ENCODE data around the gene SPAG16. TPM values are rescaled to one million over a fixed set of nuclear protein-coding genes. Genes with fewer than 3 reads are reported as not detected.

SPAG16 gene
- total and polyA plus RNA-seq, 2 of the 13 experiments (the other 11 are each of a cell fraction or from before 2014, with no cell fraction given), result 9.6 to 26.5 TPM

DNA sequence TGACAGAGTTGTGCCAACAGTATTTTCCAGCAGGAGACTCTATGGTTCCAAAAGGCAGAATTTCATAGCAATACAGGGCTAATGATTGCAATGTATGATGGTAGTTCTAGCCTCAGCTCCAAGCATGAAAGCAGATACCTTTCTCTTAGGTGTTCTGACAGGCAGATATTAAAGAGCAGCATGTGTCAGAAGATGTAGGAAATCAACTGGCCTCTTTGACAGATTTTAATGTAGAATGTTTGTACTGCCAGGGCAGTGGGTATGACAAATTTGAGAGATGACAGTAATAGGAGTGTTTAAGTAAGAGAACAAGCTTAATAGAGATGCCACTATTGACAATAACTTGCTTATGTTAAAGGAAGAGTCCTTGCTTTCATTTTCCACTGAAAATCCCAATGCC lies 1105.1 kb downstream of the SPAG16 start:
- no TSS peak for BruUV-seq (replicated peaks)
- Histone ChIP-seq H2AFZ (ENCODE audit: low read length) (no peak overlapping the region), H3K4me2 (ENCODE audit: low read depth, low read length) (no peak overlapping the region), H4K20me1 (ENCODE audit: insufficient read depth, low read length) (no peaks in the 10 kb centered on the region), H3K36me3 (replicated peaks in 1 of 2; ENCODE audit: control insufficient read depth in 1 of 2, insufficient read depth in 2 of 2, low read length in 2 of 2) (no peaks in the 10 kb centered on the region), H3K9ac (ENCODE audit: insufficient read depth, low read depth, low read length) (no peak overlapping the region), H3K4me3 (replicated peaks in 1 of 3; ENCODE audit: insufficient read depth in 1 of 3, low read depth in 2 of 3, low read length in 3 of 3) (no peak overlapping the region), H3K27ac (ENCODE audit: extremely low read length, insufficient read depth, low read length) (no peak overlapping the region), H3K79me2 (ENCODE audit: insufficient read depth, low read length) (no peaks in the 10 kb centered on the region), H3K9me3 (ENCODE audit: low read length) (no peaks in the 10 kb centered on the region), H3K27me3 (ENCODE audit: control insufficient read depth in 1 of 2, insufficient read depth in 2 of 2, low read length in 2 of 2) (no peaks in the 10 kb centered on the region), H3K4me1 (ENCODE audit: insufficient read depth, low read length) (no peaks in the 10 kb centered on the region)
- no peak for ATAC-seq
- TF ChIP-seq ZNF879 (CRISPR knock-in tag; IDR thresholded peaks at IDR 0.05) (no peak), CCAR2 (optimal IDR thresholded peaks at IDR 0.05; ENCODE audit: low read depth, low read length) (no peak), ZNF776 (CRISPR knock-in tag; IDR thresholded peaks at IDR 0.05) (no peak), ELF3 (CRISPR knock-in tag; IDR thresholded peaks at IDR 0.05) (no peak), ZNF547 (CRISPR knock-in tag; IDR thresholded peaks at IDR 0.05) (no peak), ERF (CRISPR knock-in tag; IDR thresholded peaks at IDR 0.05) (no peak), SKI (IDR thresholded peaks at IDR 0.05; ENCODE audit: partially characterized antibody) (no peak), MBNL3 (CRISPR knock-in tag; conservative IDR thresholded peaks at IDR 0.05) (no peak), NFIB (CRISPR knock-in tag; IDR thresholded peaks at IDR 0.05; ENCODE audit: borderline replicate concordance) (no peak), GLI4 (CRISPR knock-in tag; IDR thresholded peaks at IDR 0.05; ENCODE audit: borderline replicate concordance) (no peak), EZH2 (conservative IDR thresholded peaks at IDR 0.05; ENCODE audit: low read depth, low read length) (no peak)
- TF ChIP-seq, protein P1, sequence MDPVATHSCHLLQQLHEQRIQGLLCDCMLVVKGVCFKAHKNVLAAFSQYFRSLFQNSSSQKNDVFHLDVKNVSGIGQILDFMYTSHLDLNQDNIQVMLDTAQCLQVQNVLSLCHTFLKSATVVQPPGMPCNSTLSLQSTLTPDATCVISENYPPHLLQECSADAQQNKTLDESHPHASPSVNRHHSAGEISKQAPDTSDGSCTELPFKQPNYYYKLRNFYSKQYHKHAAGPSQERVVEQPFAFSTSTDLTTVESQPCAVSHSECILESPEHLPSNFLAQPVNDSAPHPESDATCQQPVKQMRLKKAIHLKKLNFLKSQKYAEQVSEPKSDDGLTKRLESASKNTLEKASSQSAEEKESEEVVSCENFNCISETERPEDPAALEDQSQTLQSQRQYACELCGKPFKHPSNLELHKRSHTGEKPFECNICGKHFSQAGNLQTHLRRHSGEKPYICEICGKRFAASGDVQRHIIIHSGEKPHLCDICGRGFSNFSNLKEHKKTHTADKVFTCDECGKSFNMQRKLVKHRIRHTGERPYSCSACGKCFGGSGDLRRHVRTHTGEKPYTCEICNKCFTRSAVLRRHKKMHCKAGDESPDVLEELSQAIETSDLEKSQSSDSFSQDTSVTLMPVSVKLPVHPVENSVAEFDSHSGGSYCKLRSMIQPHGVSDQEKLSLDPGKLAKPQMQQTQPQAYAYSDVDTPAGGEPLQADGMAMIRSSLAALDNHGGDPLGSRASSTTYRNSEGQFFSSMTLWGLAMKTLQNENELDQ (CRISPR knock-in tag; IDR thresholded peaks at IDR 0.05; ENCODE audit: borderline replicate concordance), result no peak
- TF ChIP-seq, protein P2, sequence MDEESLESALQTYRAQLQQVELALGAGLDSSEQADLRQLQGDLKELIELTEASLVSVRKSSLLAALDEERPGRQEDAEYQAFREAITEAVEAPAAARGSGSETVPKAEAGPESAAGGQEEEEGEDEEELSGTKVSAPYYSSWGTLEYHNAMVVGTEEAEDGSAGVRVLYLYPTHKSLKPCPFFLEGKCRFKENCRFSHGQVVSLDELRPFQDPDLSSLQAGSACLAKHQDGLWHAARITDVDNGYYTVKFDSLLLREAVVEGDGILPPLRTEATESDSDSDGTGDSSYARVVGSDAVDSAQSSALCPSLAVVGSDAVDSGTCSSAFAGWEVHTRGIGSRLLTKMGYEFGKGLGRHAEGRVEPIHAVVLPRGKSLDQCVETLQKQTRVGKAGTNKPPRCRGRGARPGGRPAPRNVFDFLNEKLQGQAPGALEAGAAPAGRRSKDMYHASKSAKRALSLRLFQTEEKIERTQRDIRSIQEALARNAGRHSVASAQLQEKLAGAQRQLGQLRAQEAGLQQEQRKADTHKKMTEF (CRISPR knock-in tag; IDR thresholded peaks at IDR 0.05), result no peak
- TF ChIP-seq, protein P3, sequence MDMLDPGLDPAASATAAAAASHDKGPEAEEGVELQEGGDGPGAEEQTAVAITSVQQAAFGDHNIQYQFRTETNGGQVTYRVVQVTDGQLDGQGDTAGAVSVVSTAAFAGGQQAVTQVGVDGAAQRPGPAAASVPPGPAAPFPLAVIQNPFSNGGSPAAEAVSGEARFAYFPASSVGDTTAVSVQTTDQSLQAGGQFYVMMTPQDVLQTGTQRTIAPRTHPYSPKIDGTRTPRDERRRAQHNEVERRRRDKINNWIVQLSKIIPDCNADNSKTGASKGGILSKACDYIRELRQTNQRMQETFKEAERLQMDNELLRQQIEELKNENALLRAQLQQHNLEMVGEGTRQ (IDR thresholded peaks at IDR 0.05; ENCODE audit: low read depth, low read length), result no peak
- TF ChIP-seq, protein P3 (CRISPR knock-in tag; IDR thresholded peaks at IDR 0.05; ENCODE audit: borderline replicate concordance), result no peak
- no peak for FAIRE-seq
- in situ Hi-C loops (cut with HindIII; ENCODE audit: extremely low pct_ligation_motif_present, low pct_unique_long_range_greater_than_20kb) (no loop called here), intact Hi-C loops (cut with micrococcal nuclease; ENCODE audit: unreplicated experiment) (no loop called here)
- ChIA-PET POLR2A (no interaction called here), CTCF (ENCODE audit: low intra/inter-chr PET ratio, low total read pairs) (no interaction called here)
- no peak for DNase-seq (ENCODE audit: low spot score)
